ENCODE measurements around the gene HOXC6. TPM values are rescaled to one million over a fixed set of nuclear protein-coding genes. Genes with fewer than 3 reads are reported as not detected.

Gene HOXC6
- total and polyA plus RNA-seq, 2 donors (not counting 3 experiments of a cell fraction or from before 2014, with no cell fraction given): 0.58 to 0.72 TPM

DNA sequence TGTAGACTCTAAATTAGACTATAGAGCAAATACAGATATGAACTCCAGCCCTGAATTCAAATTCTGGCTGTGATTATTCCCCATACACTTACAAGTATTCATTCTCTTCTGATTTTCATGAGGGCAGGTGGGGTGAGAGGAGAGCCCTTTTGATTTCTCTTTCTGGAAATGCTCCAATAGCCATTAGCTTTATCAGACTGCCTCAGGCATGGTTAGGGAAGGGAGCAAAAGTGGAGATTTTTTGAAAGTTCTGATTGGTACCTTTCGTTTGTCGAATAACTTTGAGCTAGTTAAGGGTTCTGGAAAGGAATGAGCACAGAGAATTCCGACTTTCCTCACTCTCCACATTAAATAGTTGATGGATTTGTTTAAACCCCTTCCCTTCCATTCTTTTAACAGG, 12.4 kb downstream of the HOXC6 start:
- no peak for DNase-seq (ENCODE audit: low read depth, low spot score)
- no peak for FAIRE-seq
- dilution Hi-C loops (cut with MboI; ENCODE audit: extremely low pct_ligation_motif_present, low sequenced_read_pairs) (no loop called here), intact Hi-C loops (cut with micrococcal nuclease) (no loop called here)
- H3K4me1 ChIP-seq (ENCODE audit: control insufficient read depth, extremely low read depth, insufficient read depth, low read length): no peaks in the 10 kb centered on the region
- no TSS peak for BruUV-seq (replicated peaks)
- H3K4me3 ChIP-seq (replicated peaks in 1 of 3; ENCODE audit: insufficient read depth in 1 of 3, low read depth in 1 of 3, low read length in 3 of 3): no peak overlapping the region
- no peaks in the 10 kb centered on the region for H4K20me1 ChIP-seq (replicated peaks; ENCODE audit: control insufficient read depth, extremely low read depth, insufficient read depth, low read length)
- H3K9me1 ChIP-seq (replicated peaks; ENCODE audit: control insufficient read depth, extremely low read depth, insufficient read depth, low read length): no peaks in the 10 kb centered on the region
- POLR2A ChIA-PET: no interaction called here
- H3K79me2 ChIP-seq (ENCODE audit: control insufficient read depth, insufficient read depth, low read length): no peaks in the 10 kb centered on the region
- H3K27me3 ChIP-seq (ENCODE audit: control insufficient read depth in 2 of 2, insufficient read depth in 2 of 2, low read length in 2 of 2): peaks cover 69 to 79% of the 10 kb centered on the region in 2 experiments
- no peak overlapping the region for H2AFZ ChIP-seq (ENCODE audit: low read depth, low read length)
- no peak overlapping the region for H3K27ac ChIP-seq (ENCODE audit: insufficient read depth, low read depth, low read length)
- TF ChIP-seq, protein P1, sequence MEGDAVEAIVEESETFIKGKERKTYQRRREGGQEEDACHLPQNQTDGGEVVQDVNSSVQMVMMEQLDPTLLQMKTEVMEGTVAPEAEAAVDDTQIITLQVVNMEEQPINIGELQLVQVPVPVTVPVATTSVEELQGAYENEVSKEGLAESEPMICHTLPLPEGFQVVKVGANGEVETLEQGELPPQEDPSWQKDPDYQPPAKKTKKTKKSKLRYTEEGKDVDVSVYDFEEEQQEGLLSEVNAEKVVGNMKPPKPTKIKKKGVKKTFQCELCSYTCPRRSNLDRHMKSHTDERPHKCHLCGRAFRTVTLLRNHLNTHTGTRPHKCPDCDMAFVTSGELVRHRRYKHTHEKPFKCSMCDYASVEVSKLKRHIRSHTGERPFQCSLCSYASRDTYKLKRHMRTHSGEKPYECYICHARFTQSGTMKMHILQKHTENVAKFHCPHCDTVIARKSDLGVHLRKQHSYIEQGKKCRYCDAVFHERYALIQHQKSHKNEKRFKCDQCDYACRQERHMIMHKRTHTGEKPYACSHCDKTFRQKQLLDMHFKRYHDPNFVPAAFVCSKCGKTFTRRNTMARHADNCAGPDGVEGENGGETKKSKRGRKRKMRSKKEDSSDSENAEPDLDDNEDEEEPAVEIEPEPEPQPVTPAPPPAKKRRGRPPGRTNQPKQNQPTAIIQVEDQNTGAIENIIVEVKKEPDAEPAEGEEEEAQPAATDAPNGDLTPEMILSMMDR (IDR thresholded peaks at IDR 0.05; ENCODE audit: extremely low read depth in 1 of 2, insufficient read depth in 1 of 2, low read depth in 1 of 2, low read length in 2 of 2): no peak
- TF ChIP-seq, protein P2, sequence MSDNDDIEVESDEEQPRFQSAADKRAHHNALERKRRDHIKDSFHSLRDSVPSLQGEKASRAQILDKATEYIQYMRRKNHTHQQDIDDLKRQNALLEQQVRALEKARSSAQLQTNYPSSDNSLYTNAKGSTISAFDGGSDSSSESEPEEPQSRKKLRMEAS (IDR thresholded peaks at IDR 0.05; ENCODE audit: insufficient read depth, insufficient read length): no peak
- TF ChIP-seq FOS (IDR thresholded peaks at IDR 0.05; ENCODE audit: borderline replicate concordance, insufficient read depth, low read length): no peak
- no peak for TF ChIP-seq POLR2A (IDR thresholded peaks at IDR 0.05; ENCODE audit: low read depth, low read length)
- no peak for TF ChIP-seq GATA2 (IDR thresholded peaks at IDR 0.05; ENCODE audit: insufficient read depth, insufficient read length, low read depth, low read length)
- no peak for TF ChIP-seq EZH2 (IDR thresholded peaks at IDR 0.05; ENCODE audit: borderline replicate concordance, low read depth, low read length, severe bottlenecking)
- no peak for TF ChIP-seq MYC (IDR thresholded peaks at IDR 0.05; ENCODE audit: low read depth, low read length)
- TF ChIP-seq JUN (IDR thresholded peaks at IDR 0.05; ENCODE audit: borderline replicate concordance, insufficient read depth, insufficient read length, low read depth): no peak
- no peak for TF ChIP-seq POLR2AphosphoS5 (IDR thresholded peaks at IDR 0.05; ENCODE audit: insufficient read depth, low read depth, low read length)
- no peak overlapping the region for H3K9ac ChIP-seq (replicated peaks; ENCODE audit: extremely low read depth, insufficient read depth, low read length)
- CTCF ChIA-PET: interaction anchor here (0.9 to 1.7 kb wide), 3 partner anchors 9 to 35 kb away, joined by 4 to 19 read pairs (median 4); partner anchors contain the start of gene HOXC5
- H3K4me2 ChIP-seq (ENCODE audit: insufficient read depth, low read length): no peak overlapping the region
- no peaks in the 10 kb centered on the region for H3K9me3 ChIP-seq (replicated peaks; ENCODE audit: control insufficient read depth, insufficient read depth, low read length)
- no peaks in the 10 kb centered on the region for H3K36me3 ChIP-seq (ENCODE audit: control insufficient read depth in 2 of 2, extremely low read depth in 1 of 2, insufficient read depth in 2 of 2, low read length in 2 of 2)
